ENCODE data around the gene CLCN3. TPM values are rescaled to one million over a fixed set of nuclear protein-coding genes. Genes with fewer than 3 reads are reported as not detected.

The CLCN3 gene
- total and polyA plus RNA-seq, 2 experiments from 2014 or later: 10.9 to 22.9 TPM

DNA sequence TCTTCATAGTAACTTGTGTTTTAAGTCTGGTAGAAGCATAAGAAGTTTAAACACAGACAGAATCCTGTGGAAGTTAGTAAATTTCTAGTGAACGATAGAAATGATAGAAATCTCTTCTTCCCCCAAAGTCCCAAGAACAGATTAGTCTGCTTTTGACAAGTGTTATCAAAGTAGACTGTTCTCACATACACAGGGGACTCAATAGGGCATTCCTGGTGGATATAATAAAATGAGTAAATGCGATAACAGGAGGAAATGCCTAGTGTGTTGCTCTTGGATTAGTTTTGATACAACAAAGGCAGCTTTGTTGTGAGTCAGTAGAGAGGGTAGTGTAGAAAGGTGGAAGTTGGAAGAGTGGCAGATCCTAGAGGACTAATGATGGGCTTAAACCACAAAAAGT is 43.5 kb downstream of the CLCN3 start:
- Histone ChIP-seq H3F3A (replicated peaks; ENCODE audit: low read depth) (no peaks in the 10 kb centered on the region), H3K27me3 (ENCODE audit: insufficient read depth) (no peaks in the 10 kb centered on the region), H2AFZ (no peak overlapping the region), H3K36me3 (ENCODE audit: insufficient read depth) (peaks cover 5% of the 10 kb centered on the region; the same call in 1 of the 2 replicates), H4K20me1 (replicated peaks; ENCODE audit: insufficient read depth) (no peaks in the 10 kb centered on the region), H3K4me1 (ENCODE audit: insufficient read depth) (peaks cover 18% of the 10 kb centered on the region), H3K4me2 (no peak overlapping the region), H3K79me2 (replicated peaks; ENCODE audit: insufficient read depth) (peaks cover 42% of the 10 kb centered on the region), H3K4me3 (no peak overlapping the region), H3K27ac (ENCODE audit: low read depth) (no peak overlapping the region), H3K9me2 (ENCODE audit: insufficient read depth) (no peaks in the 10 kb centered on the region)
- DNase-seq (ENCODE audit: low spot score) (no peak), ATAC-seq (no peak)
- Mint-ChIP-seq H3K27me3 (ENCODE audit: insufficient read depth, low read depth, poor library complexity) (no peaks in the 10 kb centered on the region), H3K9me3 (peaks cover 17% of the 10 kb centered on the region; the same call in 2 of the 3 replicates), H3K4me3 (no peak overlapping the region), H3K36me3 (ENCODE audit: low read depth) (peaks cover 33% of the 10 kb centered on the region), H3K4me1 (peaks cover 18% of the 10 kb centered on the region; the same call in 2 of the 3 replicates), H3K27ac (no peak overlapping the region)
- TF ChIP-seq, protein P1, sequence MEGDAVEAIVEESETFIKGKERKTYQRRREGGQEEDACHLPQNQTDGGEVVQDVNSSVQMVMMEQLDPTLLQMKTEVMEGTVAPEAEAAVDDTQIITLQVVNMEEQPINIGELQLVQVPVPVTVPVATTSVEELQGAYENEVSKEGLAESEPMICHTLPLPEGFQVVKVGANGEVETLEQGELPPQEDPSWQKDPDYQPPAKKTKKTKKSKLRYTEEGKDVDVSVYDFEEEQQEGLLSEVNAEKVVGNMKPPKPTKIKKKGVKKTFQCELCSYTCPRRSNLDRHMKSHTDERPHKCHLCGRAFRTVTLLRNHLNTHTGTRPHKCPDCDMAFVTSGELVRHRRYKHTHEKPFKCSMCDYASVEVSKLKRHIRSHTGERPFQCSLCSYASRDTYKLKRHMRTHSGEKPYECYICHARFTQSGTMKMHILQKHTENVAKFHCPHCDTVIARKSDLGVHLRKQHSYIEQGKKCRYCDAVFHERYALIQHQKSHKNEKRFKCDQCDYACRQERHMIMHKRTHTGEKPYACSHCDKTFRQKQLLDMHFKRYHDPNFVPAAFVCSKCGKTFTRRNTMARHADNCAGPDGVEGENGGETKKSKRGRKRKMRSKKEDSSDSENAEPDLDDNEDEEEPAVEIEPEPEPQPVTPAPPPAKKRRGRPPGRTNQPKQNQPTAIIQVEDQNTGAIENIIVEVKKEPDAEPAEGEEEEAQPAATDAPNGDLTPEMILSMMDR (conservative IDR thresholded peaks at IDR 0.05; ENCODE audit: low read depth in 2 of 2): no peak
- TF ChIP-seq JUNB (IDR thresholded peaks at IDR 0.05; ENCODE audit: unreplicated experiment) (no peak), CREB1 (CRISPR knock-in tag; IDR thresholded peaks at IDR 0.05; ENCODE audit: low read depth) (no peak), STAT1 (IDR thresholded peaks at IDR 0.05; ENCODE audit: unreplicated experiment) (no peak), ZNF331 (CRISPR knock-in tag; IDR thresholded peaks at IDR 0.05; ENCODE audit: low read depth) (no peak), EZH2phosphoT487 (IDR thresholded peaks at IDR 0.05; ENCODE audit: unreplicated experiment) (no peak), ZNF114 (CRISPR knock-in tag; IDR thresholded peaks at IDR 0.05) (no peak), EZH2 (IDR thresholded peaks at IDR 0.05; ENCODE audit: low read depth, unreplicated experiment) (no peak), POLR2AphosphoS5 (IDR thresholded peaks at IDR 0.05; ENCODE audit: low read depth) (no peak), NANOG (IDR thresholded peaks at IDR 0.05; ENCODE audit: borderline replicate concordance) (no peak)
- TF ChIP-seq, protein P2, sequence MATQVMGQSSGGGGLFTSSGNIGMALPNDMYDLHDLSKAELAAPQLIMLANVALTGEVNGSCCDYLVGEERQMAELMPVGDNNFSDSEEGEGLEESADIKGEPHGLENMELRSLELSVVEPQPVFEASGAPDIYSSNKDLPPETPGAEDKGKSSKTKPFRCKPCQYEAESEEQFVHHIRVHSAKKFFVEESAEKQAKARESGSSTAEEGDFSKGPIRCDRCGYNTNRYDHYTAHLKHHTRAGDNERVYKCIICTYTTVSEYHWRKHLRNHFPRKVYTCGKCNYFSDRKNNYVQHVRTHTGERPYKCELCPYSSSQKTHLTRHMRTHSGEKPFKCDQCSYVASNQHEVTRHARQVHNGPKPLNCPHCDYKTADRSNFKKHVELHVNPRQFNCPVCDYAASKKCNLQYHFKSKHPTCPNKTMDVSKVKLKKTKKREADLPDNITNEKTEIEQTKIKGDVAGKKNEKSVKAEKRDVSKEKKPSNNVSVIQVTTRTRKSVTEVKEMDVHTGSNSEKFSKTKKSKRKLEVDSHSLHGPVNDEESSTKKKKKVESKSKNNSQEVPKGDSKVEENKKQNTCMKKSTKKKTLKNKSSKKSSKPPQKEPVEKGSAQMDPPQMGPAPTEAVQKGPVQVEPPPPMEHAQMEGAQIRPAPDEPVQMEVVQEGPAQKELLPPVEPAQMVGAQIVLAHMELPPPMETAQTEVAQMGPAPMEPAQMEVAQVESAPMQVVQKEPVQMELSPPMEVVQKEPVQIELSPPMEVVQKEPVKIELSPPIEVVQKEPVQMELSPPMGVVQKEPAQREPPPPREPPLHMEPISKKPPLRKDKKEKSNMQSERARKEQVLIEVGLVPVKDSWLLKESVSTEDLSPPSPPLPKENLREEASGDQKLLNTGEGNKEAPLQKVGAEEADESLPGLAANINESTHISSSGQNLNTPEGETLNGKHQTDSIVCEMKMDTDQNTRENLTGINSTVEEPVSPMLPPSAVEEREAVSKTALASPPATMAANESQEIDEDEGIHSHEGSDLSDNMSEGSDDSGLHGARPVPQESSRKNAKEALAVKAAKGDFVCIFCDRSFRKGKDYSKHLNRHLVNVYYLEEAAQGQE (IDR thresholded peaks at IDR 0.05; ENCODE audit: unreplicated experiment): no peak
- TF ChIP-seq, protein P3, sequence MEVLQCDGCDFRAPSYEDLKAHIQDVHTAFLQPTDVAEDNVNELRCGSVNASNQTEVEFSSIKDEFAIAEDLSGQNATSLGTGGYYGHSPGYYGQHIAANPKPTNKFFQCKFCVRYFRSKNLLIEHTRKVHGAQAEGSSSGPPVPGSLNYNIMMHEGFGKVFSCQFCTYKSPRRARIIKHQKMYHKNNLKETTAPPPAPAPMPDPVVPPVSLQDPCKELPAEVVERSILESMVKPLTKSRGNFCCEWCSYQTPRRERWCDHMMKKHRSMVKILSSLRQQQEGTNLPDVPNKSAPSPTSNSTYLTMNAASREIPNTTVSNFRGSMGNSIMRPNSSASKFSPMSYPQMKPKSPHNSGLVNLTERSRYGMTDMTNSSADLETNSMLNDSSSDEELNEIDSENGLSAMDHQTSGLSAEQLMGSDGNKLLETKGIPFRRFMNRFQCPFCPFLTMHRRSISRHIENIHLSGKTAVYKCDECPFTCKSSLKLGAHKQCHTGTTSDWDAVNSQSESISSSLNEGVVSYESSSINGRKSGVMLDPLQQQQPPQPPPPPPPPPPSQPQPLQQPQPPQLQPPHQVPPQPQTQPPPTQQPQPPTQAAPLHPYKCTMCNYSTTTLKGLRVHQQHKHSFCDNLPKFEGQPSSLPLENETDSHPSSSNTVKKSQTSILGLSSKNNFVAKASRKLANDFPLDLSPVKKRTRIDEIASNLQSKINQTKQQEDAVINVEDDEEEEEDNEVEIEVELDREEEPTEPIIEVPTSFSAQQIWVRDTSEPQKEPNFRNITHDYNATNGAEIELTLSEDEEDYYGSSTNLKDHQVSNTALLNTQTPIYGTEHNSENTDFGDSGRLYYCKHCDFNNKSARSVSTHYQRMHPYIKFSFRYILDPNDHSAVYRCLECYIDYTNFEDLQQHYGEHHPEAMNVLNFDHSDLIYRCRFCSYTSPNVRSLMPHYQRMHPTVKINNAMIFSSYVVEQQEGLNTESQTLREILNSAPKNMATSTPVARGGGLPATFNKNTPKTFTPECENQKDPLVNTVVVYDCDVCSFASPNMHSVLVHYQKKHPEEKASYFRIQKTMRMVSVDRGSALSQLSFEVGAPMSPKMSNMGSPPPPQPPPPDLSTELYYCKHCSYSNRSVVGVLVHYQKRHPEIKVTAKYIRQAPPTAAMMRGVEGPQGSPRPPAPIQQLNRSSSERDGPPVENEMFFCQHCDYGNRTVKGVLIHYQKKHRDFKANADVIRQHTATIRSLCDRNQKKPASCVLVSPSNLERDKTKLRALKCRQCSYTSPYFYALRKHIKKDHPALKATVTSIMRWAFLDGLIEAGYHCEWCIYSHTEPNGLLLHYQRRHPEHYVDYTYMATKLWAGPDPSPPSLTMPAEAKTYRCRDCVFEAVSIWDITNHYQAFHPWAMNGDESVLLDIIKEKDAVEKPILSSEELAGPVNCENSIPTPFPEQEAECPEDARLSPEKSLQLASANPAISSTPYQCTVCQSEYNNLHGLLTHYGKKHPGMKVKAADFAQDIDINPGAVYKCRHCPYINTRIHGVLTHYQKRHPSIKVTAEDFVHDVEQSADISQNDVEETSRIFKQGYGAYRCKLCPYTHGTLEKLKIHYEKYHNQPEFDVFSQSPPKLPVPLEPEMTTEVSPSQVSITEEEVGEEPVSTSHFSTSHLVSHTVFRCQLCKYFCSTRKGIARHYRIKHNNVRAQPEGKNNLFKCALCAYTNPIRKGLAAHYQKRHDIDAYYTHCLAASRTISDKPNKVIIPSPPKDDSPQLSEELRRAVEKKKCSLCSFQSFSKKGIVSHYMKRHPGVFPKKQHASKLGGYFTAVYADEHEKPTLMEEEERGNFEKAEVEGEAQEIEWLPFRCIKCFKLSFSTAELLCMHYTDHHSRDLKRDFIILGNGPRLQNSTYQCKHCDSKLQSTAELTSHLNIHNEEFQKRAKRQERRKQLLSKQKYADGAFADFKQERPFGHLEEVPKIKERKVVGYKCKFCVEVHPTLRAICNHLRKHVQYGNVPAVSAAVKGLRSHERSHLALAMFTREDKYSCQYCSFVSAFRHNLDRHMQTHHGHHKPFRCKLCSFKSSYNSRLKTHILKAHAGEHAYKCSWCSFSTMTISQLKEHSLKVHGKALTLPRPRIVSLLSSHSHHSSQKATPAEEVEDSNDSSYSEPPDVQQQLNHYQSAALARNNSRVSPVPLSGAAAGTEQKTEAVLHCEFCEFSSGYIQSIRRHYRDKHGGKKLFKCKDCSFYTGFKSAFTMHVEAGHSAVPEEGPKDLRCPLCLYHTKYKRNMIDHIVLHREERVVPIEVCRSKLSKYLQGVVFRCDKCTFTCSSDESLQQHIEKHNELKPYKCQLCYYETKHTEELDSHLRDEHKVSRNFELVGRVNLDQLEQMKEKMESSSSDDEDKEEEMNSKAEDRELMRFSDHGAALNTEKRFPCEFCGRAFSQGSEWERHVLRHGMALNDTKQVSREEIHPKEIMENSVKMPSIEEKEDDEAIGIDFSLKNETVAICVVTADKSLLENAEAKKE (CRISPR knock-in tag; IDR thresholded peaks at IDR 0.05): no peak
- TF ChIP-seq, protein P4, sequence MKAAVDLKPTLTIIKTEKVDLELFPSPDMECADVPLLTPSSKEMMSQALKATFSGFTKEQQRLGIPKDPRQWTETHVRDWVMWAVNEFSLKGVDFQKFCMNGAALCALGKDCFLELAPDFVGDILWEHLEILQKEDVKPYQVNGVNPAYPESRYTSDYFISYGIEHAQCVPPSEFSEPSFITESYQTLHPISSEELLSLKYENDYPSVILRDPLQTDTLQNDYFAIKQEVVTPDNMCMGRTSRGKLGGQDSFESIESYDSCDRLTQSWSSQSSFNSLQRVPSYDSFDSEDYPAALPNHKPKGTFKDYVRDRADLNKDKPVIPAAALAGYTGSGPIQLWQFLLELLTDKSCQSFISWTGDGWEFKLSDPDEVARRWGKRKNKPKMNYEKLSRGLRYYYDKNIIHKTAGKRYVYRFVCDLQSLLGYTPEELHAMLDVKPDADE (IDR thresholded peaks at IDR 0.05): no peak

Data from GM23338 (cell line).